Stimulated activated naive CD8-positive, alpha-beta T cell treated with anti-CD3 and anti-CD28 coated beads, Interleukin-15, Interleukin-2, amounts not matched to agents 100 ng/mL and 50 ng/mL, for 24 hours (primary cell): ENCODE measurements around the gene TMEM39B.
A peak's percentile ranks its signal among the peaks of the same experiment; 100 is the strongest.
"Not testable (repeated sequence)": the region's sequence is repeated elsewhere in the genome, so short reads cannot be mapped to it uniquely, and the experiment has no call there.

Experiments used
- H3K27ac Mint-ChIP-seq: one replicate; pipeline ENCODE4 v1.8.0; 2021; ENCODE audit warnings: mild to moderate bottlenecking, mixed read lengths
- H3K27me3 Mint-ChIP-seq: one replicate; pipeline ENCODE4 v1.8.0; 2021; ENCODE audit warnings: mixed read lengths
- H3K36me3 Mint-ChIP-seq: one replicate; pipeline ENCODE4 v1.8.0; 2021; ENCODE audit warnings: low read depth, mixed read lengths
- H3K4me1 Mint-ChIP-seq: one replicate; pipeline ENCODE4 v1.8.0; 2021; ENCODE audit warnings: low read depth, mixed read lengths
- H3K4me3 Mint-ChIP-seq: one replicate; pipeline ENCODE4 v1.8.0; 2021; ENCODE audit warnings: mild to moderate bottlenecking, mixed read lengths
- H3K9me3 Mint-ChIP-seq: one replicate; pipeline ENCODE4 v1.8.0; 2021; ENCODE audit warnings: mixed read lengths

The TMEM39B gene

GRCh38 chr1:32113436-32113835, 40.7 kb downstream of the TMEM39B start:
- not testable (repeated sequence) for H3K9me3 Mint-ChIP-seq, H3K27me3 Mint-ChIP-seq, H3K4me3 Mint-ChIP-seq, H3K27ac Mint-ChIP-seq
- peaks cover 12% of the 10 kb centered on the region for H3K36me3 Mint-ChIP-seq
- H3K4me1 Mint-ChIP-seq = peaks cover 62% of the 10 kb centered on the region

GRCh38 chr1:32114420-32114819, 41.7 kb downstream of the TMEM39B start:
- no peaks in the 10 kb centered on the region for H3K27me3 Mint-ChIP-seq
- H3K9me3 Mint-ChIP-seq = no peaks in the 10 kb centered on the region
- peaks cover 10% of the 10 kb centered on the region for H3K36me3 Mint-ChIP-seq
- peaks cover 59% of the 10 kb centered on the region for H3K4me1 Mint-ChIP-seq
- H3K4me3 Mint-ChIP-seq = no peak overlapping the region
- H3K27ac Mint-ChIP-seq = no peak overlapping the region

GRCh38 chr1:32115496-32115895, 42.8 kb downstream of the TMEM39B start:
- Mint-ChIP-seq H3K4me3 (no peak overlapping the region), H3K27ac (no peak overlapping the region), H3K27me3 (no peaks in the 10 kb centered on the region), H3K9me3 (no peaks in the 10 kb centered on the region), H3K4me1 (peaks cover 48% of the 10 kb centered on the region), H3K36me3 (peaks cover 5% of the 10 kb centered on the region)

- H3K36me3 Mint-ChIP-seq = peaks cover 11% of the 10 kb centered on the region
- H3K27ac Mint-ChIP-seq = peak overlapping the region; percentile 31
- peaks cover 48% of the 10 kb centered on the region for H3K4me1 Mint-ChIP-seq
- H3K4me3 Mint-ChIP-seq = no peak overlapping the region
- H3K27me3 Mint-ChIP-seq = no peaks in the 10 kb centered on the region
- no peaks in the 10 kb centered on the region for H3K9me3 Mint-ChIP-seq
These were observed 43.8 kb downstream of the TMEM39B start for GRCh38 chr1:32116531-32116930.

- H3K9me3 Mint-ChIP-seq = no peaks in the 10 kb centered on the region
- H3K27ac Mint-ChIP-seq = peak overlapping the region; percentile 52
- H3K27me3 Mint-ChIP-seq = no peaks in the 10 kb centered on the region
- H3K4me1 Mint-ChIP-seq = peaks cover 52% of the 10 kb centered on the region
- peaks cover 20% of the 10 kb centered on the region for H3K36me3 Mint-ChIP-seq
- H3K4me3 Mint-ChIP-seq = no peak overlapping the region
These were observed 49.4 kb downstream of the TMEM39B start for GRCh38 chr1:32122151-32122550.

GRCh38 chr1:32123361-32123760, 50.6 kb downstream of the TMEM39B start:
- not testable (repeated sequence) for H3K4me3 Mint-ChIP-seq, H3K27me3 Mint-ChIP-seq, H3K27ac Mint-ChIP-seq, H3K9me3 Mint-ChIP-seq
- peaks cover 56% of the 10 kb centered on the region for H3K4me1 Mint-ChIP-seq
- peaks cover 21% of the 10 kb centered on the region for H3K36me3 Mint-ChIP-seq

- no peak overlapping the region for H3K27ac Mint-ChIP-seq
- H3K4me1 Mint-ChIP-seq = peaks cover 67% of the 10 kb centered on the region
- H3K36me3 Mint-ChIP-seq = peaks cover 21% of the 10 kb centered on the region
- H3K9me3 Mint-ChIP-seq = no peaks in the 10 kb centered on the region
- H3K4me3 Mint-ChIP-seq = no peak overlapping the region
- no peaks in the 10 kb centered on the region for H3K27me3 Mint-ChIP-seq
These were observed 52.6 kb downstream of the TMEM39B start for GRCh38 chr1:32125313-32125712.

GRCh38 chr1:32126770-32127169, 54.0 kb downstream of the TMEM39B start:
- Mint-ChIP-seq H3K9me3 (no peaks in the 10 kb centered on the region), H3K4me3 (no peak overlapping the region), H3K27me3 (no peaks in the 10 kb centered on the region), H3K36me3 (peaks cover 16% of the 10 kb centered on the region), H3K4me1 (peaks cover 54% of the 10 kb centered on the region), H3K27ac (no peak overlapping the region)

GRCh38 chr1:32127409-32128198, 54.9 kb downstream of the TMEM39B start:
- Mint-ChIP-seq H3K9me3 (no peaks in the 10 kb centered on the region), H3K4me1 (peaks cover 46% of the 10 kb centered on the region), H3K27ac (no peak overlapping the region), H3K4me3 (no peak overlapping the region), H3K36me3 (peaks cover 12% of the 10 kb centered on the region), H3K27me3 (no peaks in the 10 kb centered on the region)

- H3K27ac Mint-ChIP-seq = no peak overlapping the region
- peaks cover 11% of the 10 kb centered on the region for H3K36me3 Mint-ChIP-seq
These were observed 55.7 kb downstream of the TMEM39B start for GRCh38 chr1:32128479-32128878.

GRCh38 chr1:32128964-32129363, 56.2 kb downstream of the TMEM39B start:
- no peaks in the 10 kb centered on the region for H3K27me3 Mint-ChIP-seq
- H3K4me1 Mint-ChIP-seq = peaks cover 43% of the 10 kb centered on the region
- peaks cover 13% of the 10 kb centered on the region for H3K36me3 Mint-ChIP-seq
- H3K4me3 Mint-ChIP-seq = no peak overlapping the region
- no peaks in the 10 kb centered on the region for H3K9me3 Mint-ChIP-seq
- H3K27ac Mint-ChIP-seq = no peak overlapping the region

More at GRCh38 chr1:32128479-32128878, 55.7 kb downstream of the TMEM39B start:
- Mint-ChIP-seq H3K9me3 (no peaks in the 10 kb centered on the region), H3K4me3 (no peak overlapping the region), H3K4me1 (peaks cover 44% of the 10 kb centered on the region), H3K27me3 (no peaks in the 10 kb centered on the region)

- not testable (repeated sequence) for H3K9me3 Mint-ChIP-seq, H3K27me3 Mint-ChIP-seq, H3K27ac Mint-ChIP-seq, H3K4me3 Mint-ChIP-seq
- H3K4me1 Mint-ChIP-seq = peaks cover 30% of the 10 kb centered on the region
- peaks cover 29% of the 10 kb centered on the region for H3K36me3 Mint-ChIP-seq
These were observed 61.2 kb downstream of the TMEM39B start for GRCh38 chr1:32133950-32134280.

- peaks cover 36% of the 10 kb centered on the region for H3K36me3 Mint-ChIP-seq
- H3K27ac Mint-ChIP-seq = no peak overlapping the region
- H3K9me3 Mint-ChIP-seq = no peaks in the 10 kb centered on the region
- H3K4me3 Mint-ChIP-seq = no peak overlapping the region
- no peaks in the 10 kb centered on the region for H3K27me3 Mint-ChIP-seq
- peaks cover 51% of the 10 kb centered on the region for H3K4me1 Mint-ChIP-seq
These were observed 64.4 kb downstream of the TMEM39B start for GRCh38 chr1:32137111-32137510.

- no peak overlapping the region for H3K4me3 Mint-ChIP-seq
- H3K27ac Mint-ChIP-seq = no peak overlapping the region
- H3K27me3 Mint-ChIP-seq = no peaks in the 10 kb centered on the region
- H3K9me3 Mint-ChIP-seq = no peaks in the 10 kb centered on the region
- peaks cover 59% of the 10 kb centered on the region for H3K4me1 Mint-ChIP-seq
- H3K36me3 Mint-ChIP-seq = peaks cover 36% of the 10 kb centered on the region
These were observed 66.2 kb downstream of the TMEM39B start for GRCh38 chr1:32138965-32139364.

- Mint-ChIP-seq H3K36me3 (peaks cover 41% of the 10 kb centered on the region), H3K27me3 (no peaks in the 10 kb centered on the region), H3K4me3 (no peak overlapping the region), H3K4me1 (peaks cover 74% of the 10 kb centered on the region), H3K9me3 (no peaks in the 10 kb centered on the region), H3K27ac (peak overlapping the region; percentile 49)
These were observed 69.9 kb downstream of the TMEM39B start for GRCh38 chr1:32142446-32143301.
